ENCODE data around the gene KCNJ11.

KCNJ11 gene

GRCh38 chr11:17352950-17353820 lies 35.3 kb downstream of the KCNJ11 start:
- no peak for DNase-seq

- no peak for DNase-seq
Measured at GRCh38 chr11:17351510-17352176, 36.8 kb downstream of the KCNJ11 start, which contains the start of gene NCR3LG1. Gene NCR3LG1, plus strand, starts transcription at chr11:17351800. Its CDS starts 170 bp downstream, at chr11:17351970.

- no peak for DNase-seq
Measured at GRCh38 chr11:17351172-17351509, 37.3 kb downstream of the KCNJ11 start.

- DNase-seq: no peak
Measured at GRCh38 chr11:17350455-17351171, 37.8 kb downstream of the KCNJ11 start.

GRCh38 chr11:17347676-17348075 lies 40.8 kb downstream of the KCNJ11 start:
- DNase-seq: no peak

- DNase-seq: no peak
Measured at GRCh38 chr11:17343907-17344306, 44.6 kb downstream of the KCNJ11 start.

GRCh38 chr11:17343257-17343656 lies 45.2 kb downstream of the KCNJ11 start:
- DNase-seq: no peak
